Measurements from ENCODE around the gene ERGIC1.

DNA sequence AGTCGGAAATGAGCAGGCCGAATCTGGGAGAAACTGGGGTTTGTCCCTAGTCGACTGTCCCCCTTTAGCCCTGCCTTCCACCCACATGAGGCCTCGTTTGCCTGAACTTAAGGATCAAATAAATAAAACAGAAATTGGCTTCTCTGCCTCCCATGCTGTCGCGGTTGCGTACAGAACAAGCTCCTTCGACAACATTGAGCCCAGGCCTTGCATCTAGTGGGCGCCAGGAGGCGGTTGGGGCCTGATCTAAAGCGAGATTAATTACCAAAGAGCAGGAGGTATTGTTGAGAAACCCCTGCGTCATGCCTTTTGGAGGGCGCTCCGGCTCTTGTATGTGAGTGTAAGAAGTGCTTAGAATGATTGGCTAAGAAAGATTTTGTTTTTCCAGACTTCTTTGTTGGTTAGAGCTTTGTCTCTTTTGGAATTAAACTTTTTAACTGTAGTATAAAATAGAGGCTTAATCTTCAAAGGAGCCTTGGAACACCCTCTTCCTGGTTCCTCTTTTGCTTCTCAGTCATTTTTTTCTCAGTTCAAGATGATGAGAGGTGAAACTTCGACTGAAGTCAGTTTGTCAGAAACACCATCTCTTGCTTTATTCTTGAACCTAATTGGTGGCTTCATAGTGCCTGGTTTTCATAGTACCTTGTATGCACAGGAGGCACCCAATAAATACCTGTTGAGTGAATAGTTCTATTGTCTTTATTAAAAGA is 150.3 kb downstream of the ERGIC1 start:
- TF ChIP-seq, protein P1, sequence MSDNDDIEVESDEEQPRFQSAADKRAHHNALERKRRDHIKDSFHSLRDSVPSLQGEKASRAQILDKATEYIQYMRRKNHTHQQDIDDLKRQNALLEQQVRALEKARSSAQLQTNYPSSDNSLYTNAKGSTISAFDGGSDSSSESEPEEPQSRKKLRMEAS (IDR thresholded peaks at IDR 0.05) = no peak; the same call in 1 of the 2 replicates
- TF ChIP-seq, protein P2, sequence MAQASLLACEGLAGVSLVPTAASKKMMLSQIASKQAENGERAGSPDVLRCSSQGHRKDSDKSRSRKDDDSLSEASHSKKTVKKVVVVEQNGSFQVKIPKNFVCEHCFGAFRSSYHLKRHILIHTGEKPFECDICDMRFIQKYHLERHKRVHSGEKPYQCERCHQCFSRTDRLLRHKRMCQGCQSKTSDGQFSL (CRISPR knock-in tag; IDR thresholded peaks at IDR 0.05) = no peak
- TF ChIP-seq PAF1 (CRISPR knock-in tag; IDR thresholded peaks at IDR 0.05) = no peak
- no peak for TF ChIP-seq ZZZ3 (CRISPR knock-in tag; IDR thresholded peaks at IDR 0.05; ENCODE audit: borderline replicate concordance)
- no peak for TF ChIP-seq HCFC1 (IDR thresholded peaks at IDR 0.05; ENCODE audit: low read depth, low read length)
- TF ChIP-seq, protein P3, sequence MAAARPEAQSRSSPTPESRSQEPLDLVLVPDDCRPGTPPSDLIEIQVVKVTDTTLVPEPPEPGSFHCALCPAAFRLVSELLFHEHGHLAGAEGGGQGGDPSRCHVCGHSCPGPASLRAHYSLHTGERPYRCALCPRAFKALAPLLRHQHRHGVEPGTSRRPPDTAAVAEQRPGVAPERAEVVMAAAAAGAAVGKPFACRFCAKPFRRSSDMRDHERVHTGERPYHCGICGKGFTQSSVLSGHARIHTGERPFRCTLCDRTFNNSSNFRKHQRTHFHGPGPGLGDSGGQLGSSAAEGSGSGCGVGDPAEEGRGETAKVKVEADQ (CRISPR knock-in tag; IDR thresholded peaks at IDR 0.05; ENCODE audit: borderline replicate concordance) = no peak
- no peak for TF ChIP-seq MAFK (conservative IDR thresholded peaks at IDR 0.05 in 1 of 2, IDR thresholded peaks at IDR 0.05 in 1 of 2; ENCODE audit: low read length in 2 of 2)
- no peak for TF ChIP-seq DMAP1 (CRISPR knock-in tag; IDR thresholded peaks at IDR 0.05)
- TF ChIP-seq ZNF121 (CRISPR knock-in tag; IDR thresholded peaks at IDR 0.05) = no peak
- TF ChIP-seq NFRKB (IDR thresholded peaks at IDR 0.05) = no peak
- TF ChIP-seq BHLHE40 (IDR thresholded peaks at IDR 0.05; ENCODE audit: low read length) = no peak
- no peak for TF ChIP-seq ZNF232 (CRISPR knock-in tag; IDR thresholded peaks at IDR 0.05; ENCODE audit: borderline replicate concordance)
